NCI-H2227 (cell line): ENCODE data around the gene PPP2R2C.

Experiments
- DNase-seq: peaks from one replicate; lab custom pipeline; 2025; ENCODE audit not compliant: unreplicated experiment; lab: John Stamatoyannopoulos, UW

The PPP2R2C gene

GRCh38 chr4:6449746-6450369 lies 22.6 kb downstream of the PPP2R2C start:
- no peak for DNase-seq

GRCh38 chr4:6449335-6449734 lies 23.1 kb downstream of the PPP2R2C start:
- DNase-seq, result no peak

DNA sequence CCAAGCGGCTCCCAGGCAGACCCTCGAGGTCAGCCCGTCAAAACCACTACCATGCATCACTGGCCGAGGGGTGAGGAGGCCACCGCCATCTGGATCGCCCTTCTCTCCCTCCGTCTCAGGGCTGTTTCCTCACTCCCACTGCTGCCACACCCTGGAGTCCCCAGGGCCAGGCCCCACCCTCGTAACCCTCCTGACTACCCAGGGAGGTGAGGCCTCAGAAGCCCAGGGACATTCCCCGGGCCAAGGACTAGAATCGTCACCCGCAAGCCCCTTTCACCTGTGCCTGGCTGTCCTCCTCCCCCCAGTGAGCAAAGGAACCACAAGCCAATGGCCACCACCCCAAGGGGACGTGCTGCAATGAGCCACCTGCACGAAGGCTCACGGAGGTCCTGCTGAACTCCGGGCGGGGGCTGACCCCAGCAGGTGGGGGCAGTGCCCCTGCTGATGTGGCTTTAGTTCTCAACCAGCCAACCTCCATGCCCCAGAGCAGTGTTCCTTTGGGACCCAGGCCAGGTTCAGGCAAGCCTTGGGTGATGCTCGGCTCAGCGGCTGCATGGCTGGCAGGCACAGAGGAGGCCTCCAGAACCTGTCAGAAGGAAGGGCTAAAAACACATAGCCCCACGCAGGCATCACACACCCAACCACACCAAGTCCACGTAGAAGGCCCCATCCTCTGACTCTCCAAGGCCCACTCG lies 23.8 kb downstream of the PPP2R2C start:
- DNase-seq, result no peak

DNA sequence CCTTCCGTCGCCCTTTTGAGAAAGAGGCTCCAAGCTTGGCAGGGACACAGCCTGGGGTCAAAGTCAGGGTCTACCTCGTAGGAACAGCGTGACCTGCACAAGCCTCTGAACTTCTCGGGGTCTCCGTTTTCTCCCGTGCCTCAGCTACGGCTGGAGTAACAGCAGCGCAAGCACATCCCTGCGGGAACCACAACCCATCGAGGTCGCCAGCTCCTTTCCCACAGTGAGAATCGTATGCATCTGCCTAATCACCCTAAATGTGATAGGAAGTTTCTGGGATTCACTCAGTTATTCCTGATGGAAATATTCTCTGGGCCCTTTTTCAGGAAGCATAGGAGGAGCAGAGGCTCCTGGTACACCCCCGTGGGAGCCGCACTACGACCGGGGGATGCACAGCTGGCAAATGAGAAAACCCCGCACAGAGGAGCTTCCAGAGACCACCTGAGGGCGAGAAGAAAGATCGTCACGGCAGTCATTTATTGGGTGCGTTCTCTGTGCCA lies 24.7 kb downstream of the PPP2R2C start:
- DNase-seq, result no peak

- DNase-seq, result peak; percentile 10
These were observed 25.6 kb downstream of the PPP2R2C start for GRCh38 chr4:6446538-6447451.

GRCh38 chr4:6446130-6446482 lies 26.3 kb downstream of the PPP2R2C start:
- no peak for DNase-seq

GRCh38 chr4:6445403-6446129 lies 26.8 kb downstream of the PPP2R2C start:
- DNase-seq, result no peak

- no peak for DNase-seq
These were observed 27.8 kb downstream of the PPP2R2C start for GRCh38 chr4:6444582-6444981.

DNA sequence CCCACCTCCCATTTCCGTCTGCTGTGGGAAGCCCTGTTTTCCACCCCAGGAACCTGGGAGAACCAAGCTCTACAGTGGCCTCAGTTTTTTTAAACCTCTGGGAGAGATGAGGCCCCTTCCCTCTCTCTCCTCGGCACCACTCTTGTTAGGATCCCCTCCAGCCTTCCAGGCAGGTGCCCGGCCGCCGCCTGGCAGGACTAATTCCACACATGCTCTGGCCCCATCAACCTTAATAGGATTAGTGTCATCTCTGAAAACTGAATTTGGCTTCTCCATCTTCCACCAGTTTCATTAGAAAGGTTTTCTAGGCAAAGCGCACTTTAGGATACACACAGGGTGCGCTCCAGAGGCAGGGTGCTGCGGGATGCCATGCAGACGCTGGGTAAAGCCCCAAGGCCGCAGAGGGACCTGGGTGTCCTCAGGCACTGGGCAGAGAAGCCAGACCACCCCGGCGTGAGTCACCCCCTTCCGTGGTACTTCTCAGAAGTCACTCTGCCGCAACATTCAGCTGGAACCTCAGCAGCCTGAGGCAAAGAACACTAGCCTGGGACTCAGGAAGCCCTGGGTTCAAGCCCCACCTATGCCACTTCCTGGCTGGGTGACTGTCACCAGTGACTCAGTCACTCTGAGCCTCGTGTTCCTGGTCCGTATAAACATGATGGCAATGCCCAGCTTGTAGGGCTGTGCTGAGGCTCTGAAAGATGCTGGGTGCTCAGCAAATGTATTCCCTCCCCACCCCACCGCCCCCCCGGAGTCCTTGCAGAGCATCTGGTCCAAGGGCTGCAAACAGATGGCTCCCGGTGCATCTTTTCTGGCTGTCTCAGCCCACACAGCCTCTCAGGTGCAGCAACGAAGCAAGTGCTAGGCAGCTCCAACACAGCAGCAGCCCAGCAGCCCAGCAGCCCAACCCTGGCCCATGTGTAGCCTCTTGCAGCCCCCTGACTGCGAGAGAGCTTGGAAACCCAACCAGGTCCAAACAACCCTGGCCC lies 29.1 kb downstream of the PPP2R2C start:
- DNase-seq, result no peak

- DNase-seq, result no peak
These were observed 29.9 kb downstream of the PPP2R2C start for GRCh38 chr4:6442555-6442954.

GRCh38 chr4:6441758-6442157 lies 30.7 kb downstream of the PPP2R2C start:
- no peak for DNase-seq

- DNase-seq, result no peak
These were observed 31.2 kb downstream of the PPP2R2C start for GRCh38 chr4:6441202-6441582.

DNA sequence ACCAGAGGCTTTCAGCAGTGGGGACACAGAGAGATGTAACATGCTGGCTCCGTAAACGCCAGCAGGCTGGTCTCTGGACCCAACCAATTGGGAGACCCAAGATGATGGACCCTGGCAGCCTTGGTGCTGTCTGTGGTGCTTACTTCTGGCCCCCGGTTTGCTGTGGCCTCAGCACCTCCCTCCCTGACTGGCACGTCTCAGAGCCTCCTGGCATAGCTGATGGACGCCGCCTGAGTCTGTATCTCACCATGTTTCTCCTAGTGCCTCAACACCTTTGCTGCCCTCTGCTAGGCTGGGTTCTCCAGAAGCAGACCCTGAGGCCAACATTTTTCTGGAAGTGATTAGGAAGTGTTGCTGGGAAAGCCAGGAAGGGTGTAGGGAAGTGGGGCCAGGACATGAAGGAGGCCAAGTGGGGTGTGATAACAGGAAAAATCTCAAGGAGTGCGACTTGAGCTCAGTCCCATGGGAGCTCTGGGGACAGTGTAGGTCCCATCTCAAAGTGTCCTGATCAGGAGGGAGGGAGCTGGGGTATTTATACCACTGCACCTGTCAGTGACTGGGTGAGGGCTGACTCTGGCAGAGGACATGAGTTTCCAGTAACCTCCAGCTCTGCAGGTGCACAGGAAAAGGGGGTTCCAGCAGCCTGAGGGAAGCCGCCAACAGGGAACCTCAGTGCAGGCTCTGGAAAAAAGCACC lies 31.8 kb downstream of the PPP2R2C start:
- DNase-seq, result no peak

DNA sequence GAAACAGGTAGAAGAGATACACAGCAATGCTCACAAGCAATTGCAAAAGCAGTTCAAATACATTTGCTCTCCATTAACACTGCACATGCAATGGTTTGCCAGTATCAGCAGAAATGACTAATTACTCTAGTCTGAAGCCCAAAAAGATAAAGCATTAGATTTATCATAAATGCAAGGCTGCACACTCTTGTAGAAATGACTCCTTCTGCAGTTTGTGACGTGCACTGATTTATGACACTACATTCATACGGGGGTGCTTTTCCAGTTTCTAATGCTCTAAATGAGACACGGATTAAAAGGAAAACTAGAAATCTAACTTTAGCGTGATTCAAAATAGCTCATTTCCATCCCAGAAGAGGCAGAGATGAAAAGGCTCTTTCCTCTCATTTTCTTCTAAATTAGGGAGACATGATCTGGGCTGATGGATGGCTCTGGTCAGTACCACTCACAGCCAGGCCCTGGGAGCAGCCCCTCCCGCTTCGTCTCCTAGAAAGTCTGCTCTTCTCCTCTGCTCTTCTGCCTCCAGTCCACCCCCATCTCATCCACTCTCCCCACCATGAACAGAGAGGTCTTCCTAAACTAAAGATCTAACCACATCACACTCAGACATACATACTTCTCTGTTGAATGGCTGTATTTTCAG lies 33.2 kb downstream of the PPP2R2C start:
- no peak for DNase-seq

GRCh38 chr4:6437826-6438238 lies 34.6 kb downstream of the PPP2R2C start:
- no peak for DNase-seq

DNA sequence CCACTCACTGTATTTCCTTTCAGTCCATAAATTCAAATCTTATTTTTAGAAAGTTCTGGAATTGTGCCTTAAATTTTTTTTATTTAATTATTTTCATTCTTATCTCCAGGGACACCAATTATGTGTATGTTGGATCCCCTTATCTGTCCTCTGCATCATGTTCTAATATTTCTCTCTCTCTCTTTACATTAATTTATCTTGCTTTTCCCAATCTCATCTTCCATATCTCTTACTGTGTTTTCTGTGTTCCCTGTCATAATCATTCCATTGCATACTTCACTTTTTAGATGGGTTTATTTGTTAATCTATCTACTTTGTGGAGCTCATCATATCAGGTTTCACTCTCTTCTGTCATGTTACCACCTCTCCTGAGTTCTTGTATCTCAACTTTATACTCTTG lies 37.4 kb downstream of the PPP2R2C start:
- DNase-seq, result no peak

DNA sequence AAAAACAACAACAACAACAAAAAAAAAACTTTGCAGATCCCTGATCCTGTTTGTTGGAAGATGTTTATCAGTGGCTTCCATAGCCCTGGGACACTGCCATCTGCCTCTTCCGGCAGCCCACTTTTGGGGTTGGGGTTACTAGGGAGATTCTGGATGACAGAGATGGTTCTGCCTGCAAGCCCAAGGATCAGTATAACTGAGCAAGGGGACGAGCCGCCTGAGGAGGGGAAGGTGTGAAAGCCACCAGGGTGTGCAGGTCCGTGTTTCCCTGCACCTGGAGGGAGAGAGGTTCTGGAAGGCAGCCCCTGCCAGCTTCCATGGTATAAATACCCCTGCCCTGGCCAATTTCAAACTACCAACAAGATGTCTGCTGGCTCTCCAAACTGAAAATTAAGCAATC lies 41.5 kb downstream of the PPP2R2C start:
- DNase-seq, result no peak

DNA sequence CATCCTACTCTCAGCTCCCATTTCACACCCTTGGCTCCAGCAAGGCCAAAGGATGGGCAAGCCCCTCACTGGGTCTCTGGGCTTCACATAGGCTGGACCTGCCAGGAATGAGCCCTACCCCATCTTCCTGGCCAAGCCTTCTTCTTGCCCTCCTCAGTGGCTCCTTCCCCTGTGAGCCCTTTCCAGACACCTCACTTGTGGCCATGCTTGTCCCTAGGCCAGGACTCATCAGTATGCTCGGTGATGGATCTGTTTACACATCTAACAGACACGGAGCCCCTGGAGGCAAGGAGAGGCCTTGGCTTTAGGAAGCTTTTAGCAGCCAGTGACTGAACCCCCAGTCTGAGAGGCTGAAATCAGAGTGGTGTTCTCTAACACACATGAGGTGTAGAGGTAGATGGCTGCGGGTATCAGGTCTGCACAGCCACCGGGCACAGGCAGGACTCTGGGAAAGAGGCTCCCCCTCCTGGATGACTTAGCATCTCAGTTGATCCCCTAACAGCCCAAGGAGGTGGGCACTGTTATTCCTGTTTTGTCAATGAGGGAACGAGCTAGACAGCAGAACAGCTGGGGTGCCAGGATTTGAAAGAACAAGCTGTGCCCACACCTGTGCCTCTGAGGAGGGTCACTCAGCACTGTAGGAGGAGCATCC lies 44.8 kb downstream of the PPP2R2C start:
- no peak for DNase-seq
